Glomerular endothelial cell (primary cell): Measurements from ENCODE around the gene OR2A5. TPM values are rescaled to one million over a fixed set of nuclear protein-coding genes. Genes with fewer than 3 reads are reported as not detected.

Experiments
- total RNA-seq: library from RNA; depleted of rRNA; stranded (reverse); fragments of >200 nt; gene quantifications from 2 replicates; pipeline ENCODE4 v1.2.3, GENCODE V29; 2015

Gene OR2A5
- total RNA-seq, 1 donor from 2014 or later, result not detected

Other genes with a start within 250 kb of the OR2A5 start
- gene TCAF1, start 146.8 kb upstream of the OR2A5 start, total RNA-seq, result 56.3 and 63.1 TPM in 2 replicates
- 0.23 TPM in 1 of 2 replicates, not detected in the other for gene OR2F2, start 113.7 kb upstream of the OR2A5 start, total RNA-seq
- not detected in 2 replicates for gene OR2F1, start 94.1 kb upstream of the OR2A5 start, total RNA-seq
- not detected in 2 replicates for gene OR6B1, start 48.6 kb upstream of the OR2A5 start, total RNA-seq
- gene OR2A25, start 20.9 kb downstream of the OR2A5 start, total RNA-seq, result not detected in 2 replicates
- gene OR2A12, start 37.3 kb downstream of the OR2A5 start, total RNA-seq, result not detected in 2 replicates
- gene OR2A2, start 60.6 kb downstream of the OR2A5 start, total RNA-seq, result not detected in 2 replicates
- not detected in 2 replicates for gene OR2A14, start 74.2 kb downstream of the OR2A5 start, total RNA-seq
- 0.19 TPM in 1 of 2 replicates, not detected in the other for gene CTAGE4, start 134.5 kb downstream of the OR2A5 start, total RNA-seq
- gene ARHGEF35, start 146.9 kb downstream of the OR2A5 start, total RNA-seq, result 0.73 TPM in 1 of 2 replicates, not detected in the other
- gene OR2A42, start 190.7 kb downstream of the OR2A5 start, total RNA-seq, result not detected in 2 replicates
- 1.5 TPM in 1 of 2 replicates, not detected in the other for gene OR2A7, start 215.8 kb downstream of the OR2A5 start, total RNA-seq
- gene CTAGE8, start 220.3 kb downstream of the OR2A5 start, total RNA-seq, result not detected in 2 replicates